SIG-M5 (cell line): Measurements from ENCODE around the gene MCUB.
"Not testable (repeated sequence)": the region's sequence is repeated elsewhere in the genome, so short reads cannot be mapped to it uniquely, and the experiment has no call there.

Source experiments
- DNase-seq: peaks from one replicate; lab custom pipeline; 2025; lab: John Stamatoyannopoulos, UW

Gene MCUB

DNA sequence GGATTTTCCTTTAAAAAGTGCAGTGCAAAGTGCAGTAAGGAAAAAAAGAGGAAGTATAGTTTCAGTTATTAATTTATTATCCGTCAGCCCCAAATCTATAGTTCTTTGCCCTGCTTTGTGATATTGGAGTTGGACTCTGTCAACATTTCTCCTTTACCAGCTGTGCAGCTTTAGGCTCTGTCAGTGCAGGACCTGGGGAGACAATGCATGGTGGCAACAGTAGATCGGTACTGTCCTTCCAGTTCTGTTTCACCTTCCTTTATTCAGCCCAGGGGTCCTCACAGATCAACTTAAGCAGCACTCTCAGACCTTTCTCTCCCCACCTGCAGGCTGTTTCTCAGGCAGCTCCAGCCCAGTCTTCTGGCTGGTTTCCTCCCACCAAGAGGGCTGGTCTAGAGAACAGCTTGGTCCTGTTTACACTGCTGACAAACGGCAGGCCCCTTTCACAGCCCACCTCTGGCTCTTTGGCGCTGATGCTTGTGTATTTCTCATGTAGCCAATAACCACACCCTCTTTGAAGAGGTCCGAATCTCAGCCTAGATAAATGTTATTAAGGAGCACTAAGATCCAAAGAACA, 71.6 kb downstream of the MCUB start:
- no peak for DNase-seq

DNA sequence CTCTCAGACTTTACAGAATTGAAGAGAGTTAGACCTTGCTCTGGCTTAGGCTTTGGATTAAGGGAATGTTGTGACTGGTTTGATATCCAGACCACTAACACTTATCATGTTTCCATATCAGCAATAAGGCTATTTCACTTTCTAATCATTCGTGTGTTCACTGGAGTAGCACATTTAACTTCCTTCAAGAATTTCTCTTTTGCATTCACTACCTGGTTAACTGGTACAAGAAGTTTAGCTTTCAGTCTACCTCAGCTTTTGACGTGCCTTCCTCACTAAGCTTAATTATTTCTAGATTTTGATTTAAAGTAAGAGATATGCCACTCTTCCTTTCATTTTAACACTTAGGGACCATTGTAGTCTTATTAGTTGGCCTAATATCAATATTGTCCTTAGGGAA, 80.6 kb downstream of the MCUB start:
- no peak for DNase-seq

DNA sequence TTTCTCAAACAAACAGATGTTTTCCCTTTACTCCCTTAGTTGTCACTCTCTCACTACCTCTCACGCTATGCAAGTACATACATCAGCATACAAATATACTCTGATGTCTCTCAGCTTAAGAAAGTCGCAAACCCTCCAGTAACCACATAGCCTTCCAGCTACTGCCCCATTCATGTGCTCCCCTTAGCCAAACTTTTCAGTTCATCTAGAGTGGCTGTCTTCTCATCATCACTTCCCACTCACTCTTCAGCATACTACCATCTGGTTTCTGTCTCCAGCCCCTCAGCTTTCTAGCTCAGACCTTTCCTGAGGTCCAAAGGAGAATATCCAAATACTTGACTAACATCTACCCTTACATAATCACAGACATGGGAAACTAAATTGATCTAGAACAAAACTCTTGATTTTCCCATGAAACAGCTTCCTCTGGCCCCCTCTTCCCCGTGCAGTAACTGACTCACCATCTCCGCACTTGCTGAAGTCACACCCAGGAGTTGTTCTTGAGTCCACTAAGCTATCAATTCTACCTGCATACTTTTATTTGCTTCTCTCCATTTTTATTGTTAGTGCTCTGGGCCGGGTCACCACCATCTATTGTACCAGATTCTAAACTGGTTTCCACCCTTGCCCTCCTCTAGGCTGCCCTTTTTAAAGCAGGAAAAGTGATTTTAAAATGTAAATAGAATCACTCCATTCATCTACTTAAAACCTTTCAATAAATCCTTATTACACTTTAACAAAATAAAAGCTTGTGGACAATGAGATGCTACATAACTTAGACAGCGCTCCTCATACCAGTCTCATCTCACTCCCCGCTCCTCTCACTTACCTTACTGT, 86.0 kb downstream of the MCUB start:
- no peak for DNase-seq

DNA sequence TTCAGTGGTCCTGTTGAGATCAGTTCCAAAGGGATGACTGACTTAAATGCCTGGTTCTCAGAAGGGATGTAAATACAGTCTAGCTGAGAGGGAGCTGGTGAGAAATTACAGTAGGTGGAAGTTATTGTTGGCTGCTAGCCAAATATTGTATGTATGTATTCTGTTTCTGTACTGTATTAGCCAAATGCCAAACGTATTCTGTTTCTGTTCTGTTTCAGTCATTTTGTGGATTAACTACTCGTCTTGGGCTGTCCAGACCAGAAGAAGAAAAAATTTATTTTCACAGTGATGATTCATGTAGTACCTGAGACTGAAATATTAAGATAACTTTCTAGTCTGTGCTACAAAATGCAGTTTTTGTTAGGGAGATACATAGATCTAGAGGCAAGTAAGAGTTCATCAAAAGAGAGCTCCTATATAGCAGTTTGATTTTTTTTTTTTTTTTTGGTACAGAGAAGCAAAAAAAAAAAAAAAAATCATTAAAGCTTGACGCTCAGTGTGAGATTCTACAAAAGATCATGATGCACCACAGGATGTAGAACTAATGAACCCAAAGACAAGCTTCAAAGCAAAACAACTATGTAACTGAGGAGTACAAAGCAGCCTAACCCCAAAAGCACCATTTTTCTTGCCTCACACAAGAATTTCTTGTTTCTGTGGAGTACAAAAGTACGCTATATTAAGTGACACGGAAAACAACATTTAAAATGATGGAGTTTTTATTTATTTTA, 88.4 kb downstream of the MCUB start:
- no peak for DNase-seq

DNA sequence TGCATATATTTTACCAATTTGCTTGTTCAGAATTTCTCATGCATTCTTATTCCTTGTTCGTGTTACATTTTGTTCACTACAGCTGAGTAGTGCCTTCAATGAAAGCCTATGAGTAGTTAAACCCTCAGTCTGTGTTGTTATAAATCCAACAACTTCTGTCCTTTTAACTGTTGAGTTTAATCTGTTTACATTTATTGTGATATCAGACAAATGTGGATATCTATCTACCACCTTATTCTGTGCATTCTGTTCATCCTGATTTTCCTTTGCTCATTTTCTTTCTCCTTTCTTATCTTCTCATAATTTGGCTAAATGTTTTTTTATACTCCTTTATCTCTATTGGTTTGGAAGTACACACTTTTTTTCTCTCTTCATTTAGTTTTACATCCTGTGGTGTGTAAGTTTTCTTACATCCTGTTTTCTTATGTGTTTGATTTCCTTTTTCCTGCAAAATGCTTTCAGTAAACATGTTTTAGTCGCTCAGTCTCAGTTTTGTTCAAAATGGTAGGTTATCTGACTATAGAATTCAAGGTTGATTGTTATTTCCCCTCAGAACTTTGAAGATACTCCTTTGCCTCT, 89.0 kb downstream of the MCUB start:
- no peak for DNase-seq

DNA sequence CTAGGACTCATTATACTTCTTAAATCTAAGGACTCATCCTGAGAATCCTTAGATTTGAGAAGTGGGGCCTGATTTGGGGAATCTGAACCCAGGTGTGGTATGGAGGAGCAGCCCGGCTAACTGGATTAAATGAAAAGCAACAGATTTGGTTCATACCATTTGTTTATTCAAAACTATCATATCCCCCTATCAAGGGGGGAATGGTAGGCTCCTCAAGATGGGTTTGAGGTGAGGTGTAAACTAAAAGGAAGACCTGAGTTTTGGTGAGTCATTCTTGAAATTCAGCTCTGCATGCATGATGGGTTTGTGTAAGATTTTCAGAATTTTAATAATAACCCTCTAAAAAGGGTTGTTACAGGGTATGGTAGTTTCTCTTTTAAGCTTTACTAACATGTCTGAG, 89.8 kb downstream of the MCUB start:
- no peak for DNase-seq

DNA sequence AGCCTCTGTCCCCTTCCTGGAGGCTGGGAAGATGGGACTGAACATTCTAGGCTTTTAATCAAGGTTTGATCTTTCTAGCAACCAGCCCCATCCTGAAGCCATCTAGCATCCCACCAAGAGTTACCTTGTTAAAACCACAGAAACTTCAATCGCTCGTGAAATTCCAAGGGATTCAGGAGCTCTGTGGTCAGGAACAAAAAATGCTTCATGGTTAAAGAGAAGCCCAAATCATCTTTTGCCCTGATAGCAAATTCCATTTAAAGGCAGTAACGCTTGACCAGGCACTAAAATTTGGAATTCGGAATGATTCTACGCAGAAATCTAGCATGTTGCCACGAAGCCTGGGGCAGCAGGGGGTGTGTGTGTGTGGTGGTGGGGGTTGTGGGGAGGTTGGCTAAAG, 95.3 kb downstream of the MCUB start:
- DNase-seq: no peak

DNA sequence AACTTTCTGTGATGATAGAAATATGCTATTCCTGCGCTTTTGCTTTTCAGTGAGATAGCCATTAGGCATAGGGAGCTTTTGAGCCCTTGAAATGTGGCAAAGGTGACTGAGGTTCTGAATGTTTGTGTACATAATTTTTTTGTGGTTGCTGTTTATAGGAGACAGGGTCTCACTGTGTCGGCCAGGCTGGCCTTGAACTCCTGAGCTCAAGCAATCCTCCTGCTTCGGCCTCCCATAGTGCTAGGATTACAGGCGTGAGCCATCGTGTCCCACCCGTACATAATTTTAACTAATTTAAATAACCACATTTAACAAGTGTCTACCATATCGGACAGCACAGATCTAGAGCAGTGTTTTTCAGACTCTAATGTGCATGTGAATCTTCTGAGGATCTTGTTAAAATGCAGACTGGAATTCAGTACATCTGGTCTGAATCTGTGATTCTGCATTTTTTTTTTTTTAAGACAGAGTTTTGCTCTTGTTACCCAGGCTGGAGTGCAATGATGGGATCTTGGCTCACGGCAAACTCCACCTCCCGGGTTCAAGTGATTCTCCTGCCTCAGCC, 97.9 kb downstream of the MCUB start:
- DNase-seq: no peak

DNA sequence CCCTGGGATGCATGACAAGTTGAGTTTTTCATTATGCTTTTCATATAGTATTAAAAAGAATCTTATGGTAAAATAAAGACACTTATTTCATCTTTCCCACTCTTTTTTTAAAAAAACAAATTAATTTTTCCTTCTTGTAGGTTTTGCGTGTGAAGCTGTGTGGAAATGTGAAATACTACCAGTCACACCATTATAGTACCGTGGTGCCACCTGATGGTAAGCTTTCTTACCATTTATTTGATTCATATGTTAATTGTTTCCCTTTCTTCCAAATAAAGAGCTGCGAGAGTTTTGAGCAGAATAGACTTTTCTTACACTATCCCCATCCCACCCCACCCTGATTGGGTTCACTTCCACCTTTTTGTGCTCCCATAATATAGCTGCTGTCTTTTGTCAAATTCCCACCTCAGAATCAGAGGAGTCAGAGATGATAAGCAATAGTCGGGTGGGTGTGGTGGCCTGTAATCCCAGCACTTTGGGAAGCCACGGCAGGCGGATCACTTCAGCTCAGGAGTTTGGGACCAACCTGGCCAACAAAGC, 98.9 kb downstream of the MCUB start:
- DNase-seq: no peak

DNA sequence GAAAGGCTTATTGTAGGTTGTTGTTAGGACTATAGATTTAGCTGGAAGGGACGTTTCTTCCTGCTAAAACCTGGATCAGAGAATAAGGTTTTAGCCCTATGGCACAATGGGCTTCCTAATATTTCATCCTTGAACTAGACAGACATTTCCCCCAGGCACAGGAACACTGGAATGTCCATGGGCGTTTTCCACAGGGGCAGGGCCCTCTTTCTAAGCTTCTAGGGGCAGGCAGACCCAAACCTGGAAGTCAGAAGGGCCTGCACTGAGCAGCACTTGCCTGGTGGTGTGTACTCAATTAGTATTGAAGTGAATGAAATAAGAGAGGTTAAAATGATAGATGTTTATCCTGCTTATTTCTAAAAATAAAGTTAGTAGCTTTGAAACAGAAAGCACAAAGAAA, 102.1 kb downstream of the MCUB start:
- DNase-seq: no peak

DNA sequence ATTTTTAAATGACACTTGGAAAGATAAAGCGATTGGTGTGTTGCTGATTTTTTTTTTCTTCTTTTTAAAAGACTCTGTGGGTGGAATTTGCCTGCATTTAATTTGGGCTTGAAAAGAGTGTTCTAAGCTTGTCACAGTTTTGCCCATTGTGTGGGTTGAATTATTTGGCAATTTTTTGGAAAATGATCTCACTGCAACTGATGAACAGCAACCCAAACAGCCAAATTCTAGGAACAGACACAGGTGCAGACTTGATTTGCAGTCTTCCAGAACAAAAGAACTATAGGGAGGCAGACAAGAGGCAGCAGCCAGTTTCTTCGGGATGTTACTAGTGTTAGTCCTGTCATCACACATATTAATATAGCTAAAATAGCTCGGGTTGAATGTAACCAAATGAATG, 102.7 kb downstream of the MCUB start:
- no peak for DNase-seq

DNA sequence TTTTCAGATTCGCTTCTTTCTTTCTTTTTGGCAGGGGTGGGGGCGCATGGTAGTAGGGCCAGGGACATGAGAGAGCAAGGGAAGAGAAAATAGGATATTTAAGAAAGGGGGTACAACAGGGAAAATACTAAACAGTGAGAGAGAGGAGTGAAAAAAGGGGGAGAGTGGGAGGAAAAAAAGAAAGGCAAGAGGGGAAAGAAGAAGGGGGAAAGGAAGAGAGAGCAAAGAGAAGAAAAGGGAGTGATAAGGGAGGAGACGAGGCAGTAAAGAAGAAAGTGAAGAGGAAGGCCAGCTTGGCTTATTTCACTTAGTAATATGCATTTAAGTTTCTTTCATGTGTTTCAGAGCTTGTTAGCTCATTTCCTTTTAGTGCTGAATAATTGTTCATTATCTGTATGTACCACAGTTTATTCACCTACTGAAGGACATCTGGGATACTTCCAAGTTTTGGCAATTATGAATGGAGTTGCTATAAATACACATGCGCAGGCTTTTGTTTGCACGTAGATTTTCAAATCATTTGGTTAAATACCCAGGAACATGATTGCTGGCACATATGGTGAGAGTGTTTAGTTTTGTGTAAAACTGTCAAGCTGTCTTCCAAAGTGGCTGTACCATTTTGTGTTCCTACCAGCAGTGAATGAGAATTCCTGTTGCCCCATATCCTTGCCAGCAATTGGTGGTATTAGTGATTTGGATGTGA, 105.9 kb downstream of the MCUB start:
- no peak for DNase-seq

DNA sequence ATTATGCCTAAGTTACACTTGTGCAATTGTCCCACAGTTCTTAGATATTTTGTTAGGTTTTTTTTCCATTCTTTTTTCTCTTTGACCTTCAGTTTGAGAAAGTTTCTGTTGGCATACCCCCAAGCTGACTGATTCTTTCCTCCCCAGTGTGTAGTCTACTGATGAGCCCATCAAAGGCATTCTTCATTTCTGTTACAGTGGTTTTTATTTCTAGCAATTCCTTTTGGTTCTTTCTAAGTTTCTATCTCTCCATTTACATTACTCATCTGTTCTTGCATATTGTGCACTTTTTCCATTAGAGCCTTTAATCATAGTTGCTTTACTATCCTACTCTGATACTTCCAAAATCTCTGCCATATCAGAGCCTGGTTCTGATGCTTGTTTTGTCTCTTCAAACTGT, 111.3 kb downstream of the MCUB start:
- no peak for DNase-seq

DNA sequence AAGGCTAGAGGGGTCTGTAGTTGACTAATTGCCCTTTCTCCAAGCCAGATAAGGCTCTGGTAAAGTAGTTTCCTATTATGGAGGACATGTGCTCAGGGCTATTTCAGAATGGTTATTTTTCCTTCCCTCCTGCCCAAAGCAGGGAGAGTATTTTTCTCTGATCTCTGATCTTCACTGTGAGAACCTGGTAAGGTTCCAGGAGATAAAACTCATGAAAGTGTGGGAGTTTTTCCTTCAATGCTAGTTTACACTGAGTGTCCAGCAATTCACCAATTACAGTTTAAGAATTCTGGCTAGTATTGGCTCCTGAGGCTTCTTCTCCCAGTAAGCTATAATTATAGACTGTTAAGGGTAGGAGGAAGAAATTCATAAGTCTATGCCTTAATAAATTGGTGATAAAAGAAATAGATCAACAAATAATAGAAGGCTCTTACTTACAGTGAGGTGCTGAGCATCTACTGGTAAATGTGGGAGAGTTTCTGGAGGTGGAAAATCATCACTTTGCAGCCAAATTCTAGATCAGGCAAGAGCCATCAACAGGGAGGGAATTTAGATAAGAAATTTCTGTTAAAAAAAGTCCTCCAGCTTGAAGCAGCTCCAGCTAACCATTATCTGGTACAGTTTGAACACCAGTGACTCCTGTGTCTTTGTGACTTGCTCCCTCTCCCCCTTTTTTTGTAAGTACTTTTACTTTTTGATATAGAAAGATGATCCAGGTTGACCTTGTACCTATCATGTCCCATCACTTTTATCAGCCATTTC, 112.3 kb downstream of the MCUB start:
- no peak for DNase-seq

DNA sequence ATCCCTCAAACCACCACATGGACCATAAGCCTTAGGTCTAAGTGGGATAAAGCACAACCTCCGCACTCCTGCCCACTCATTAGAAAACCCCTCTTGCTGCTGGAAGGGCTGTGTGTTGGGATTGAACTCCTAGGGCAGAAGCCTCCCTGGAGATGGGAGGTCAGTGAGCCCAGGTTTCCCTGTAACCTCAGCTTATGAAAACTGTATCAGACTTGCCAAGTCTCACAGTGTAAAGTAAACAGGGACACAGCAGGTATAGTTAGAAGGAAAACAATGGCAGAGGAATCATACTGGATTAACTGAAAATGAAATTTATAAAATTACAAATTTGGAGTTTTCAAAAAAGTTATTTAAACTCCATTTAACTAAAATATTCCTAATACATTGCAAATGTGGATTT, 113.3 kb downstream of the MCUB start:
- no peak for DNase-seq

DNA sequence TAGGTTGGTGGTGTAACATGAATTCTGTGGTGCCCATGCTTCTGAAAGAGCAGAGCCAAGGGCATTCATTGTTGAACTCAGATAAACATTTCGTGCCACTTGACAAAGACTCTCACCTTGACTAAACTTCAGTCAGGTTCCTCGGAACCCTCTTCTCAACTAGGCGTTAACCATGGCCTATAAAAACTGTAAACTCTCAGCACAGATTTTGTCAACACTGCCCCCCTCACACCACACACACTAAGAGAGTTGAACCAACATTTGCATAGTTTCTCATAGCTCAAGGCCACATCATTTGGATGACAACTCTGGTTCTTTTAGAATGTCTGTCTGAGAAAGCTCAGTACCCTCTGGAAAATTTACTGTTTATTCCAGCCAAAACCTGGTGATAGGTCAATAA, 115.1 kb downstream of the MCUB start:
- no peak for DNase-seq

DNA sequence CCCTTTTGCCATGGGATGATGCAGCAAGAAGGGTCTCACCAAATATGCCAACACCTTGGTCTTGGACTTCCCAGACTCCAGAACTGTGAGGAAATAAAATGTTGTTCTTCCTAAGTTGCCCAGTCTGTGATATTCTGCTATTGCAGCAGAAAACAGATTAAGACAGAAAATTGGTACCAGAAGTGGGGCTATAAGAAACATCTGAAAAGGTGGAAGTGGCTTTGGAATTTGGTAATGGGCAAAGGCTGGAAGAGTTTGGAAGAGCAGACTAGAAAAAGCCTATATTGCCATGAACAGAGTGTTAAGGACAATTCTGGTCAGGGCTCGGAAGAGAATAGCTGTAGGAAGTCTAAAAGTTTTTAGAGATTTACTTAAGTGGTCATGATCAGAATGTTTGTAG, 115.8 kb downstream of the MCUB start:
- no peak for DNase-seq

DNA sequence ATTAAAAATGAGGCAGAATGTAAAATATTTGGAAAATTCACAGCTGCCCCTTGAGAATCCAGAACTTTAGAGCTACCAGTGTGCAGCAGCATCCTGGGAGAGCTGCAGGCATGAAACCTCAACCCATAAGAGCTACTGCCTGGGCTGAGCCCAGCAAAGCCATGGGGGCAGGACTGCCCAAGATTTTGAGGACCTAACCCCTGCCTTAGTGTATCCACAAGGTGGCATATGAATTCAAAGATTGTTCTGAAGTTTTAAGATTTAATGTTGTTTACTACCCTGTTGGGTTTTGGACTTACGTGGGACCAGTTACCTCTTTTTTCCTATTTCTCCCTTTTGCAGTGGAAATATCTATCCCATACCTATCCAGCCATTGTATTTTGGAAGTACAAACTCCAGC, 116.8 kb downstream of the MCUB start:
- no peak for DNase-seq

DNA sequence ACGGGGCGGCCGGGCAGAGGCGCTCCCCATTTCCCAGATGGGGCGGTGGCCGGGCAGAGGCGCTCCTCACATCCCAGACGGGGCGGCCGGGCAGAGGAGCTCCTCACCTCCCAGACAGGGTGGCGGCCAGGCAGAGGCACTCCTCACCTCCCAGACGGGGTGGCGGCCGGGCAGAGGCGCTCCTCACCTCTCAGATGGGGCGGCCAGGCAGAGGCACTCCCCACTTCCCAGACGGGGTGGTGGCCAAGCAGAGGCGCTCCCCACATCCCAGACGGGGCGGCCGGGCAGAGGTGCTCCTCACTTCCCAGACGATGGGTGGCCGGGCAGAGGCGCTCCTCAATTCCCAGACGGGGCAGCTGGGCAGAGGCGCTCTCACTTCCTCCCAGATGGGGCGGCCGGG, 118.4 kb downstream of the MCUB start:
- not testable (repeated sequence) for DNase-seq

DNA sequence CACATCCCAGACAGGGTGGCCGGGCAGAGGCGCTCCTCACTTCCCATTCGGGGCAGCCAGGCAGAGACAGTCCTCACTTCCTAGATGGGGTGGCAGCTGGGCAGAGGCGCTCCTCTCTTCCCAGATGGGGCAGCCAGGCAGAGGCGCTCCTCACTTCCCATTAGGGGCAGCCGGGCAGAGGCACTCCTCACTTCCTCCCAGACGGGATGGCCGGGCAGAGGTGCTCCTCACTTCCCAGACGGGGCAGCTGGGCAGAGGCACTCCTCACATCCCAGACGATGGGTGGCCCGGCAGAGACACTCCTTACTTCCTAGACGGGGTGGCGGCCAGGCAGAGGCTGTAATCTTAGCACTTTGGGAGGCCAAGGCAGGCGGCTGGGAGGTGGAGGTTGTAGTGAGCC, 118.9 kb downstream of the MCUB start:
- not testable (repeated sequence) for DNase-seq

DNA sequence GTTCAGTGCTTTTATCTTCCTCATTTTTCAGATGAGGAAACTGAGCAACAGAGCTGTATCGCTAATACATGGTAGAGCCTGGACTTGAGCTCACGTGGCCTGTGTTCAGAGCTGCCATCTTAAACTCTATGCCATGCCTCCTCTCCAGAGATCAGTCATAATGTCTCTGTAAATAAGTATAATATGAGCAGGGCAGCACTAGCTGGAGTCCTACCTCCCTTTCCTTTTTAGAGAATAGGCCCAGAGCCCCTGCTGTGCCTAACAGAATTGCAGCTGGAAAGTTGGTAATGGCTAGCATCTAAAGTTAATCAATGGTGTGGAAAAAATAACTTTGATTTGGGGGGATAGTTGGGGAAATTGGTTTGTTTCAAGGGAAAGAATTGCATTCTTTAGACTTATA, 122.8 kb downstream of the MCUB start:
- DNase-seq: no peak
